ENCODE measurements around the gene CD4.
A peak's percentile ranks its signal among the peaks of the same experiment; 100 is the strongest.

CD4 gene

DNA sequence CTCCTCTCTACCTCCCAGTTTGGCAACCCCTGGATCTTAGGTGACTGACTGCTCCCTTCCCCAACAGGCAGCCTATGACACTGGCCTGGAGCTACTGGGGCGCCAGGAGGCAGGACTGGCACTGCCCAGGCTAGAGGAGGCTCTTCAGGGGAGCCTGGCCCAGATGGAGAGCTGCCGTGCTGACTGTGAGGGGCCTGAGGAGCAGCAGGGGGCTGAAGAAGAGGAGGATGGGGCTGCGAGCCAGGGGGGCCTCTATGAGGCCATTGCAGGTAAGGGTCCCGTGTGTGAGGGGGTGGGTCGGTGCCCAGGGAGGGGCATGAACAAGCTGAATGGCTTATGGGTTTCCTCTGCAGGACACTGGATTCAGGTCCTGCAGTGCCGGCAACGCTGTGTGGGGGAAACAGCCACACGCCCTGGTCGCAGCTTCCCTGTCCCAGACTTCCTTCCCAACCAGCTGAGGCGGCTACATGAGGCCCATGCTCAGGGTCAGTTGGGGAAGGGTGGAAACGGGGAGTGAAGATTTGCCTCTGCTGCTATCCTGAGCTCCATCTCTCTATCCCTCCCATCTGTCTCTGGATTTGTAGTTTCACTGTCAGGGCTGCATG is 41.1 kb downstream of the CD4 start:
- TF ChIP-seq ZBTB17 (tag by site-specific recombination; IDR thresholded peaks at IDR 0.05), result no peak
- TF ChIP-seq, protein P1, sequence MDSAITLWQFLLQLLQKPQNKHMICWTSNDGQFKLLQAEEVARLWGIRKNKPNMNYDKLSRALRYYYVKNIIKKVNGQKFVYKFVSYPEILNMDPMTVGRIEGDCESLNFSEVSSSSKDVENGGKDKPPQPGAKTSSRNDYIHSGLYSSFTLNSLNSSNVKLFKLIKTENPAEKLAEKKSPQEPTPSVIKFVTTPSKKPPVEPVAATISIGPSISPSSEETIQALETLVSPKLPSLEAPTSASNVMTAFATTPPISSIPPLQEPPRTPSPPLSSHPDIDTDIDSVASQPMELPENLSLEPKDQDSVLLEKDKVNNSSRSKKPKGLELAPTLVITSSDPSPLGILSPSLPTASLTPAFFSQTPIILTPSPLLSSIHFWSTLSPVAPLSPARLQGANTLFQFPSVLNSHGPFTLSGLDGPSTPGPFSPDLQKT (IDR thresholded peaks at IDR 0.05; ENCODE audit: borderline replicate concordance, low read depth, low read length), result no peak
- no peak for TF ChIP-seq ZNF157 (tag by site-specific recombination; IDR thresholded peaks at IDR 0.05)
- TF ChIP-seq, protein P2, sequence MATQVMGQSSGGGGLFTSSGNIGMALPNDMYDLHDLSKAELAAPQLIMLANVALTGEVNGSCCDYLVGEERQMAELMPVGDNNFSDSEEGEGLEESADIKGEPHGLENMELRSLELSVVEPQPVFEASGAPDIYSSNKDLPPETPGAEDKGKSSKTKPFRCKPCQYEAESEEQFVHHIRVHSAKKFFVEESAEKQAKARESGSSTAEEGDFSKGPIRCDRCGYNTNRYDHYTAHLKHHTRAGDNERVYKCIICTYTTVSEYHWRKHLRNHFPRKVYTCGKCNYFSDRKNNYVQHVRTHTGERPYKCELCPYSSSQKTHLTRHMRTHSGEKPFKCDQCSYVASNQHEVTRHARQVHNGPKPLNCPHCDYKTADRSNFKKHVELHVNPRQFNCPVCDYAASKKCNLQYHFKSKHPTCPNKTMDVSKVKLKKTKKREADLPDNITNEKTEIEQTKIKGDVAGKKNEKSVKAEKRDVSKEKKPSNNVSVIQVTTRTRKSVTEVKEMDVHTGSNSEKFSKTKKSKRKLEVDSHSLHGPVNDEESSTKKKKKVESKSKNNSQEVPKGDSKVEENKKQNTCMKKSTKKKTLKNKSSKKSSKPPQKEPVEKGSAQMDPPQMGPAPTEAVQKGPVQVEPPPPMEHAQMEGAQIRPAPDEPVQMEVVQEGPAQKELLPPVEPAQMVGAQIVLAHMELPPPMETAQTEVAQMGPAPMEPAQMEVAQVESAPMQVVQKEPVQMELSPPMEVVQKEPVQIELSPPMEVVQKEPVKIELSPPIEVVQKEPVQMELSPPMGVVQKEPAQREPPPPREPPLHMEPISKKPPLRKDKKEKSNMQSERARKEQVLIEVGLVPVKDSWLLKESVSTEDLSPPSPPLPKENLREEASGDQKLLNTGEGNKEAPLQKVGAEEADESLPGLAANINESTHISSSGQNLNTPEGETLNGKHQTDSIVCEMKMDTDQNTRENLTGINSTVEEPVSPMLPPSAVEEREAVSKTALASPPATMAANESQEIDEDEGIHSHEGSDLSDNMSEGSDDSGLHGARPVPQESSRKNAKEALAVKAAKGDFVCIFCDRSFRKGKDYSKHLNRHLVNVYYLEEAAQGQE (tag by site-specific recombination; IDR thresholded peaks at IDR 0.05), result no peak
- no peak for TF ChIP-seq SCRT2 (tag by site-specific recombination; IDR thresholded peaks at IDR 0.05)
- TF ChIP-seq ZIC2 (tag by site-specific recombination; IDR thresholded peaks at IDR 0.05), result 0 out of 2 replicates have a peak, but pooled peaks have one; percentile 10
- TF ChIP-seq, protein P3, sequence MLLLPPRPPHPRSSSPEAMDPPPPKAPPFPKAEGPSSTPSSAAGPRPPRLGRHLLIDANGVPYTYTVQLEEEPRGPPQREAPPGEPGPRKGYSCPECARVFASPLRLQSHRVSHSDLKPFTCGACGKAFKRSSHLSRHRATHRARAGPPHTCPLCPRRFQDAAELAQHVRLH (tag by site-specific recombination; IDR thresholded peaks at IDR 0.05), result no peak
- Histone ChIP-seq H3K4me1 (ENCODE audit: control insufficient read depth, insufficient read depth, low read length) (no peaks in the 10 kb centered on the region), H3K4me3 (ENCODE audit: low read depth, low read length) (no peak overlapping the region), H3K9me3 (ENCODE audit: control insufficient read depth, insufficient read depth, low read depth, low read length) (no peaks in the 10 kb centered on the region), H3K36me3 (ENCODE audit: control insufficient read depth in 2 of 2, insufficient read depth in 1 of 2, low read length in 2 of 2) (peaks cover 14 to 49% of the 10 kb centered on the region in 2 experiments), H3K27ac (ENCODE audit: extremely low read depth, low read depth, low read length) (no peak overlapping the region; the same call in 1 of the 2 replicates)
- CTCF ChIA-PET, result interaction anchor here (0.6 to 7.4 kb wide), 5 partner anchors 16 to 115 kb away, joined by 3 to 75 read pairs (median 3); partner anchors contain the start of gene MLF2
- POLR2A ChIA-PET, result interaction anchor here (0.9 to 6.0 kb wide), 6 partner anchors 9 to 37 kb away, joined by 3 to 55 read pairs (median 6); partner anchors contain the start of genes CDCA3, TPI1 and USP5

DNA sequence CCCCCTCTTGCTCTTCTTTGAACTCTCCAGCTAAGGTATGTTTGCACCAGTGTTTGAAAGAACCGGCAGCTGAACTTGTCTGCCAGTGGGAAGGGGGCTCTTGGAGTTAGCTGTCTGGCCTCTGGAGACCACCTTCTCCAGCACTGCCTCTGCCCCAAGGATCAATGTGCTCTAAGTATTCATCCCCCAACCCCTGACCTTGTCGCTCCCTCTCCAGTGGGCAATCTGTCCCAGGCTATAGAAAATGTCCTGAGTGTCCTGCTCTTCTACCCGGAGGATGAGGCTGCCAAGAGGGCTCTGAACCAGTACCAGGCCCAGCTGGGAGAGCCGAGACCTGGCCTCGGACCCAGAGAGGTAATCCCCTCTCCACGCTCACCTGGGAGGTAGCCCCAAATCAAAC is 41.7 kb downstream of the CD4 start:
- Histone ChIP-seq H3K4me3 (ENCODE audit: low read depth, low read length) (no peak overlapping the region), H3K9me3 (ENCODE audit: control insufficient read depth, insufficient read depth, low read depth, low read length) (no peaks in the 10 kb centered on the region), H3K36me3 (ENCODE audit: control insufficient read depth in 2 of 2, insufficient read depth in 1 of 2, low read length in 2 of 2) (peaks cover 15 to 54% of the 10 kb centered on the region in 2 experiments), H3K27ac (ENCODE audit: extremely low read depth, low read depth, low read length) (no peak overlapping the region), H3K4me1 (ENCODE audit: control insufficient read depth, insufficient read depth, low read length) (no peaks in the 10 kb centered on the region)
- TF ChIP-seq ZNF654 (tag by site-specific recombination; IDR thresholded peaks at IDR 0.05; ENCODE audit: low read depth), result no peak
- TF ChIP-seq SCRT2 (tag by site-specific recombination; IDR thresholded peaks at IDR 0.05), result no peak
- TF ChIP-seq, protein P4, sequence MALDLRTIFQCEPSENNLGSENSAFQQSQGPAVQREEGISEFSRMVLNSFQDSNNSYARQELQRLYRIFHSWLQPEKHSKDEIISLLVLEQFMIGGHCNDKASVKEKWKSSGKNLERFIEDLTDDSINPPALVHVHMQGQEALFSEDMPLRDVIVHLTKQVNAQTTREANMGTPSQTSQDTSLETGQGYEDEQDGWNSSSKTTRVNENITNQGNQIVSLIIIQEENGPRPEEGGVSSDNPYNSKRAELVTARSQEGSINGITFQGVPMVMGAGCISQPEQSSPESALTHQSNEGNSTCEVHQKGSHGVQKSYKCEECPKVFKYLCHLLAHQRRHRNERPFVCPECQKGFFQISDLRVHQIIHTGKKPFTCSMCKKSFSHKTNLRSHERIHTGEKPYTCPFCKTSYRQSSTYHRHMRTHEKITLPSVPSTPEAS (tag by site-specific recombination; IDR thresholded peaks at IDR 0.05), result no peak
- TF ChIP-seq ZNF114 (tag by site-specific recombination; IDR thresholded peaks at IDR 0.05), result no peak
- TF ChIP-seq ZNF426 (tag by site-specific recombination; IDR thresholded peaks at IDR 0.05), result no peak
- TF ChIP-seq, protein P5, sequence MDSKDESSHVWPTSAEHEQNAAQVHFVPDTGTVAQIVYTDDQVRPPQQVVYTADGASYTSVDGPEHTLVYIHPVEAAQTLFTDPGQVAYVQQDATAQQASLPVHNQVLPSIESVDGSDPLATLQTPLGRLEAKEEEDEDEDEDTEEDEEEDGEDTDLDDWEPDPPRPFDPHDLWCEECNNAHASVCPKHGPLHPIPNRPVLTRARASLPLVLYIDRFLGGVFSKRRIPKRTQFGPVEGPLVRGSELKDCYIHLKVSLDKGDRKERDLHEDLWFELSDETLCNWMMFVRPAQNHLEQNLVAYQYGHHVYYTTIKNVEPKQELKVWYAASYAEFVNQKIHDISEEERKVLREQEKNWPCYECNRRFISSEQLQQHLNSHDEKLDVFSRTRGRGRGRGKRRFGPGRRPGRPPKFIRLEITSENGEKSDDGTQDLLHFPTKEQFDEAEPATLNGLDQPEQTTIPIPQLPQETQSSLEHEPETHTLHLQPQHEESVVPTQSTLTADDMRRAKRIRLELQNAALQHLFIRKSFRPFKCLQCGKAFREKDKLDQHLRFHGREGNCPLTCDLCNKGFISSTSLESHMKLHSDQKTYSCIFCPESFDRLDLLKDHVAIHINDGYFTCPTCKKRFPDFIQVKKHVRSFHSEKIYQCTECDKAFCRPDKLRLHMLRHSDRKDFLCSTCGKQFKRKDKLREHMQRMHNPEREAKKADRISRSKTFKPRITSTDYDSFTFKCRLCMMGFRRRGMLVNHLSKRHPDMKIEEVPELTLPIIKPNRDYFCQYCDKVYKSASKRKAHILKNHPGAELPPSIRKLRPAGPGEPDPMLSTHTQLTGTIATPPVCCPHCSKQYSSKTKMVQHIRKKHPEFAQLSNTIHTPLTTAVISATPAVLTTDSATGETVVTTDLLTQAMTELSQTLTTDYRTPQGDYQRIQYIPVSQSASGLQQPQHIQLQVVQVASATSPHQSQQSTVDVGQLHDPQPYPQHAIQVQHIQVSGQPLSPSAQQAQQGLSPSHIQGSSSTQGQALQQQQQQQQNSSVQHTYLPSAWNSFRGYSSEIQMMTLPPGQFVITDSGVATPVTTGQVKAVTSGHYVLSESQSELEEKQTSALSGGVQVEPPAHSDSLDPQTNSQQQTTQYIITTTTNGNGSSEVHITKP (tag by site-specific recombination; IDR thresholded peaks at IDR 0.05), result no peak
- TF ChIP-seq ZNF624 (tag by site-specific recombination; IDR thresholded peaks at IDR 0.05), result no peak
- no peak for TF ChIP-seq SP3 (tag by site-specific recombination; IDR thresholded peaks at IDR 0.05)
- TF ChIP-seq, protein P6, sequence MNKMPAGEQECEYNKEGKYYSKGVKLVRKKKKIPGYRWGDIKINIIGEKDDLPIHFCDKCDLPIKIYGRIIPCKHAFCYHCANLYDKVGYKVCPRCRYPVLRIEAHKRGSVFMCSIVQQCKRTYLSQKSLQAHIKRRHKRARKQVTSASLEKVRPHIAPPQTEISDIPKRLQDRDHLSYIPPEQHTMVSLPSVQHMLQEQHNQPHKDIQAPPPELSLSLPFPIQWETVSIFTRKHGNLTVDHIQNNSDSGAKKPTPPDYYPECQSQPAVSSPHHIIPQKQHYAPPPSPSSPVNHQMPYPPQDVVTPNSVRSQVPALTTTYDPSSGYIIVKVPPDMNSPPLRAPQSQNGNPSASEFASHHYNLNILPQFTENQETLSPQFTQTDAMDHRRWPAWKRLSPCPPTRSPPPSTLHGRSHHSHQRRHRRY (tag by site-specific recombination; IDR thresholded peaks at IDR 0.05), result no peak
- ChIA-PET POLR2A (interaction anchor here (2.3 to 6.0 kb wide), 3 partner anchors 9 to 36 kb away, joined by 6 to 55 read pairs (median 11); partner anchors contain the start of genes CDCA3, TPI1 and USP5), CTCF (interaction anchor here (1.1 to 7.4 kb wide), 4 partner anchors 15 to 107 kb away, joined by 3 to 75 read pairs (median 6); partner anchors contain the start of gene MLF2)
